Keratinocyte (primary cell): ENCODE data around the gene SETD2.
"Not testable (repeated sequence)": the region's sequence is repeated elsewhere in the genome, so short reads cannot be mapped to it uniquely, and the experiment has no call there.

Experiments used
- CTCF ChIP-seq, 3 experiments: IDR thresholded peaks in 1 of 3; conservative IDR thresholded peaks in 1 of 3; optimal IDR thresholded peaks in 1 of 3; 2 replicates in 2 of 3; 3 replicates in 1 of 3; pipeline versions ENCODE3 to v1.5.1; 2011; ENCODE audit warnings: low read length in 3 of 3, mild to moderate bottlenecking in 3 of 3, moderate library complexity in 2 of 3, control low read depth in 1 of 3, inconsistent platforms in 1 of 3; ENCODE audit not compliant: insufficient read depth in 2 of 3; ENCODE audit errors: extremely low read depth in 1 of 3
- EZH2 ChIP-seq: IDR thresholded peaks from one replicate; pipeline ENCODE4 v1.6.1; 2012; ENCODE audit warnings: inconsistent platforms, mild to moderate bottlenecking, low read length, moderate library complexity

- TF ChIP-seq CTCF (optimal IDR thresholded peaks at IDR 0.05 in 1 of 3, IDR thresholded peaks at IDR 0.05 in 1 of 3, conservative IDR thresholded peaks at IDR 0.05 in 1 of 3; ENCODE audit: extremely low read depth in 1 of 3, insufficient read depth in 2 of 3, low read length in 3 of 3); EZH2: not testable (repeated sequence)
These were observed 48.4 kb downstream of the SETD2 start for GRCh38 chr3:47115524-47115923.
